HG03354 (cell line): Measurements from ENCODE around the gene TBKBP1.

Experiments
- ATAC-seq: cut with Tn5 transposase; IDR thresholded peaks from one replicate; pipeline ENCODE4 v1.9.1; 2021; ENCODE audit warnings: mild to moderate bottlenecking; ENCODE audit not compliant: unreplicated experiment, poor library complexity, severe bottlenecking

Gene TBKBP1

GRCh38 chr17:47742319-47743181 is 48.6 kb downstream of the TBKBP1 start:
- no peak for ATAC-seq

- no peak for ATAC-seq
These were observed 50.4 kb downstream of the TBKBP1 start for GRCh38 chr17:47744168-47745036.

GRCh38 chr17:47745037-47745380 is 51.0 kb downstream of the TBKBP1 start:
- no peak for ATAC-seq

- ATAC-seq, result no peak
These were observed 57.5 kb downstream of the TBKBP1 start for GRCh38 chr17:47751471-47751870.

GRCh38 chr17:47757386-47757785 is 63.4 kb downstream of the TBKBP1 start:
- no peak for ATAC-seq

GRCh38 chr17:47760409-47761140 is 66.6 kb downstream of the TBKBP1 start:
- ATAC-seq, result no peak
